ENCODE data around the gene HCFC1. TPM values are rescaled to one million over a fixed set of nuclear protein-coding genes. Genes with fewer than 3 reads are reported as not detected.

Gene HCFC1
- polyA plus RNA-seq, 1 of the 3 experiments (the other 2 are of a cell fraction) = 9.5 TPM

Small RNA genes within 50 kb of the gene (small RNA-seq; reads per million reads assigned to genes)
- gene MIR3202-1 = 0 reads per million in 7 experiments

Other genes starting within 250 kb of the HCFC1 start
- gene BCAP31, start 247.4 kb downstream of the HCFC1 start, polyA plus RNA-seq (2012; rRNA removed) = 173 and 220 TPM in 2 replicates
- 7.2 and 7.9 TPM in 2 replicates for gene ABCD1, start 247.0 kb downstream of the HCFC1 start, polyA plus RNA-seq (2012; rRNA removed)
- 13.8 and 15.5 TPM in 2 replicates for gene PLXNB3, start 207.6 kb downstream of the HCFC1 start, polyA plus RNA-seq (2012; rRNA removed)
- 0.50 and 0.74 TPM in 2 replicates for gene SRPK3, start 190.8 kb downstream of the HCFC1 start, polyA plus RNA-seq (2012; rRNA removed)
- gene IDH3G, start 177.4 kb downstream of the HCFC1 start, polyA plus RNA-seq (2012; rRNA removed) = 78.0 and 107 TPM in 2 replicates
- 326 and 367 TPM in 2 replicates for gene SSR4, start 177.2 kb downstream of the HCFC1 start, polyA plus RNA-seq (2012; rRNA removed)
- gene PDZD4, start 141.3 kb downstream of the HCFC1 start, polyA plus RNA-seq (2012; rRNA removed) = 1.9 and 2.4 TPM in 2 replicates
- gene L1CAM, start 85.6 kb downstream of the HCFC1 start, polyA plus RNA-seq (2012; rRNA removed) = 1.9 and 2.0 TPM in 2 replicates
- gene AVPR2, start 67.1 kb downstream of the HCFC1 start, polyA plus RNA-seq (2012; rRNA removed) = not detected in 2 replicates
- 1.6 and 2.2 TPM in 2 replicates for gene ARHGAP4, start 45.6 kb downstream of the HCFC1 start, polyA plus RNA-seq (2012; rRNA removed)
- 192 and 229 TPM in 2 replicates for gene NAA10, start 36.8 kb downstream of the HCFC1 start, polyA plus RNA-seq (2012; rRNA removed)
- 0.90 and 1.0 TPM in 2 replicates for gene RENBP, start 27.2 kb downstream of the HCFC1 start, polyA plus RNA-seq (2012; rRNA removed)
- gene TMEM187, start 936 bp upstream of the HCFC1 start, polyA plus RNA-seq (2012; rRNA removed) = 9.4 and 10.9 TPM in 2 replicates
- gene IRAK1, start 48.1 kb upstream of the HCFC1 start, polyA plus RNA-seq (2012; rRNA removed) = 66.1 and 68.5 TPM in 2 replicates
- 7.0 and 8.2 TPM in 2 replicates for gene MECP2, start 125.9 kb upstream of the HCFC1 start, polyA plus RNA-seq (2012; rRNA removed)
- gene OPN1LW, start 172.4 kb upstream of the HCFC1 start, polyA plus RNA-seq (2012; rRNA removed) = not detected in 2 replicates
- gene OPN1MW, start 210.8 kb upstream of the HCFC1 start, polyA plus RNA-seq (2012; rRNA removed) = not detected in 2 replicates
- not detected in 2 replicates for gene OPN1MW2, start 247.9 kb upstream of the HCFC1 start, polyA plus RNA-seq (2012; rRNA removed)